HG02642 (cell line): Measurements from ENCODE around the gene SORL1.
A peak's percentile ranks its signal among the peaks of the same experiment; 100 is the strongest.

Experiments
- ATAC-seq: cut with Tn5 transposase; IDR thresholded peaks from one replicate; pipeline ENCODE4 v1.9.1; 2021; ENCODE audit warnings: mild to moderate bottlenecking; ENCODE audit not compliant: unreplicated experiment, poor library complexity

SORL1 gene

GRCh38 chr11:121473064-121473777 lies 21.1 kb downstream of the SORL1 start:
- no peak for ATAC-seq

GRCh38 chr11:121474680-121475079 lies 22.6 kb downstream of the SORL1 start:
- ATAC-seq = no peak

- no peak for ATAC-seq
These were observed 24.4 kb downstream of the SORL1 start for GRCh38 chr11:121476379-121477032.

GRCh38 chr11:121478226-121478894 lies 26.2 kb downstream of the SORL1 start:
- ATAC-seq = no peak

GRCh38 chr11:121478895-121479697 lies 27.0 kb downstream of the SORL1 start:
- ATAC-seq = no peak

GRCh38 chr11:121479698-121480238 lies 27.7 kb downstream of the SORL1 start:
- no peak for ATAC-seq

- ATAC-seq = peak; percentile 39
These were observed 29.5 kb downstream of the SORL1 start for GRCh38 chr11:121481484-121482230.

- peak; percentile 84 for ATAC-seq
These were observed 30.4 kb downstream of the SORL1 start for GRCh38 chr11:121482231-121483129.

GRCh38 chr11:121483805-121484480 lies 31.8 kb downstream of the SORL1 start:
- ATAC-seq = no peak

- no peak for ATAC-seq
These were observed 33.1 kb downstream of the SORL1 start for GRCh38 chr11:121485216-121485615.

GRCh38 chr11:121486054-121486453 lies 33.9 kb downstream of the SORL1 start:
- ATAC-seq = no peak

GRCh38 chr11:121487191-121487590 lies 35.1 kb downstream of the SORL1 start:
- no peak for ATAC-seq

- no peak for ATAC-seq
These were observed 36.1 kb downstream of the SORL1 start for GRCh38 chr11:121488170-121488569.

- no peak for ATAC-seq
These were observed 36.5 kb downstream of the SORL1 start for GRCh38 chr11:121488641-121489040.

GRCh38 chr11:121489823-121490222 lies 37.7 kb downstream of the SORL1 start:
- ATAC-seq = no peak

GRCh38 chr11:121494355-121495099 lies 42.4 kb downstream of the SORL1 start:
- ATAC-seq = peak; percentile 66

GRCh38 chr11:121497176-121497998 lies 45.3 kb downstream of the SORL1 start:
- no peak for ATAC-seq
